HG03575 (cell line): ENCODE measurements around the gene DCDC2.
A peak's percentile ranks its signal among the peaks of the same experiment; 100 is the strongest.
"Not testable (repeated sequence)": the region's sequence is repeated elsewhere in the genome, so short reads cannot be mapped to it uniquely, and the experiment has no call there.

Source experiments
- ATAC-seq: cut with Tn5 transposase; IDR thresholded peaks from one replicate; pipeline ENCODE4 v1.9.1; 2021; ENCODE audit not compliant: unreplicated experiment, insufficient number of reproducible peaks, low FRiP score; ENCODE audit errors: extremely low read depth

Gene DCDC2

GRCh38 chr6:24382220-24382540 lies 24.3 kb upstream of the DCDC2 start:
- no peak for ATAC-seq

- no peak for ATAC-seq
Observed at GRCh38 chr6:24381476-24382219, 23.8 kb upstream of the DCDC2 start.

- no peak for ATAC-seq
Observed at GRCh38 chr6:24378473-24379097, 20.7 kb upstream of the DCDC2 start.

GRCh38 chr6:24376871-24377270 lies 19.0 kb upstream of the DCDC2 start:
- ATAC-seq, result no peak

- ATAC-seq, result no peak
Observed at GRCh38 chr6:24374612-24375011, 16.8 kb upstream of the DCDC2 start.

GRCh38 chr6:24365103-24365633 lies 7.3 kb upstream of the DCDC2 start:
- not testable (repeated sequence) for ATAC-seq

- ATAC-seq, result not testable (repeated sequence)
Observed at GRCh38 chr6:24362363-24362762, 4.5 kb upstream of the DCDC2 start.

- peak; percentile 52 for ATAC-seq
Observed at GRCh38 chr6:24359640-24360454, 2.0 kb upstream of the DCDC2 start.

GRCh38 chr6:24358219-24358821 lies 461 bp upstream of the DCDC2 start:
- no peak for ATAC-seq

GRCh38 chr6:24356310-24356973 lies 1.4 kb downstream of the DCDC2 start:
- ATAC-seq, result no peak

GRCh38 chr6:24355393-24355792 lies 2.5 kb downstream of the DCDC2 start:
- no peak for ATAC-seq

- no peak for ATAC-seq
Observed at GRCh38 chr6:24353861-24354260, 4.0 kb downstream of the DCDC2 start.

- ATAC-seq, result no peak
Observed at GRCh38 chr6:24352434-24352833, 5.4 kb downstream of the DCDC2 start.

- ATAC-seq, result no peak
Observed at GRCh38 chr6:24344976-24345375, 12.9 kb downstream of the DCDC2 start.

- ATAC-seq, result no peak
Observed at GRCh38 chr6:24340998-24341938, 16.6 kb downstream of the DCDC2 start.

GRCh38 chr6:24339932-24340331 lies 17.9 kb downstream of the DCDC2 start:
- ATAC-seq, result no peak

- no peak for ATAC-seq
Observed at GRCh38 chr6:24334285-24334684, 23.6 kb downstream of the DCDC2 start.

- ATAC-seq, result no peak
Observed at GRCh38 chr6:24332317-24332716, 25.5 kb downstream of the DCDC2 start.
